Lower leg skin (tissue), 4 donors: ENCODE data around the gene RPAIN. TPM values are rescaled to one million over a fixed set of nuclear protein-coding genes. Genes with fewer than 3 reads are reported as not detected.

ENCODE experiments used
- DNase-seq, 2 donors: peaks; one replicate each; pipeline ENCODE4 v3.0.0-alpha.2; 2019; ENCODE audit warnings: low spot score in 2 of 2
- H3K4me3 ChIP-seq: fragments of 200-600 bp; sonication (generic); 2 replicates; pipeline ENCODE4 v1.5.1; 2017; ENCODE audit warnings: mild to moderate bottlenecking, low read depth; ENCODE audit not compliant: poor library complexity, severe bottlenecking
- CTCF ChIP-seq, 3 donors: fragments of 450-650 bp; IDR thresholded peaks; one replicate each; pipeline ENCODE4 v1.5.1; 2016; ENCODE audit warnings: antibody characterized with exemption in 3 of 3, mild to moderate bottlenecking in 3 of 3, moderate library complexity in 2 of 3
- POLR2A ChIP-seq, 2 donors: fragments of 450-650 bp; IDR thresholded peaks; one replicate each; pipeline ENCODE4 v1.6.1; 2016 to 2017; ENCODE audit warnings: antibody characterized with exemption in 2 of 2, mild to moderate bottlenecking in 1 of 2, moderate library complexity in 1 of 2
- WGBS, 2 donors: methylation state at CpG; one replicate each; pipeline ENCODE4 v1.1.5; 2018; 5-methylcytosine and 5-hydroxymethylcytosine counted together
- intact Hi-C: fragments of 100-400 bp; cut with DNase I; formaldehyde crosslinking; loops from one replicate; pipeline ENCODE4 v1.15.0; 2023; ENCODE audit warnings: low total_unique reads
- total RNA-seq, 4 donors: library from RNA; depleted of rRNA; stranded (reverse); fragments of >200 nt; gene quantifications; one replicate each; pipeline ENCODE4 v1.1.0, GENCODE V29; 2016

Gene RPAIN
- total RNA-seq, result 10 to 100 TPM; 17.4 to 68.0 (median 41.3) TPM

- TF ChIP-seq CTCF (IDR thresholded peaks at IDR 0.05) (no peak), POLR2A (IDR thresholded peaks at IDR 0.05) (no peak)
- DNase-seq, result peak; percentile 89 to 97
- intact Hi-C loops, result no loop called here
- WGBS, 2 donors, result 0 to 1% methylated on average over 27 to 41 of the region's 41 CpGs
- H3K4me3 ChIP-seq, result peak within 1 kb of the TSS; percentile 89
Measured at GRCh38 chr17:5419959-5420653, at the start of gene RPAIN. RPAIN (plus strand) TSS chr17:5420182; CDS start chr17:5420211, 29 bp downstream.

GRCh38 chr17:5370411-5370810 lies 49.6 kb upstream of the RPAIN start:
- intact Hi-C loops, result no loop called here

GRCh38 chr17:5373112-5373511 lies 46.9 kb upstream of the RPAIN start:
- intact Hi-C loops, result no loop called here
- no peak for DNase-seq
- WGBS, 2 donors, result 59 to 70% methylated on average over 6 of the region's 6 CpGs
- TF ChIP-seq CTCF (IDR thresholded peaks at IDR 0.05) (no peak), POLR2A (IDR thresholded peaks at IDR 0.05) (no peak)
- H3K4me3 ChIP-seq, result no peak overlapping the region

More at GRCh38 chr17:5370411-5370810, 49.6 kb upstream of the RPAIN start:
- H3K4me3 ChIP-seq, result no peak overlapping the region
- WGBS, 2 donors, result 94 to 96% methylated on average over 4 of the region's 4 CpGs
- TF ChIP-seq POLR2A (IDR thresholded peaks at IDR 0.05) (no peak), CTCF (IDR thresholded peaks at IDR 0.05) (no peak)
- DNase-seq, result no peak

GRCh38 chr17:5378566-5379207 lies 41.3 kb upstream of the RPAIN start:
- 91 to 95% methylated on average over 3 of the region's 3 CpGs for WGBS, 2 donors
- no peak overlapping the region for H3K4me3 ChIP-seq
- intact Hi-C loops, result no loop called here
- TF ChIP-seq CTCF (IDR thresholded peaks at IDR 0.05) (no peak), POLR2A (IDR thresholded peaks at IDR 0.05) (no peak)
- DNase-seq, result no peak

GRCh38 chr17:5379351-5380107 lies 40.5 kb upstream of the RPAIN start:
- 87 to 90% methylated on average over 11 of the region's 11 CpGs for WGBS, 2 donors
- no peak for DNase-seq
- H3K4me3 ChIP-seq, result no peak overlapping the region
- intact Hi-C loops, result no loop called here
- TF ChIP-seq POLR2A (IDR thresholded peaks at IDR 0.05) (no peak), CTCF (IDR thresholded peaks at IDR 0.05) (no peak)
